ENCODE measurements around the gene C6. TPM values are rescaled to one million over a fixed set of nuclear protein-coding genes. Genes with fewer than 3 reads are reported as not detected.

Gene C6
- polyA plus RNA-seq (2013, experiment 1 of 2), result 0.01 TPM
- polyA plus RNA-seq (2013, experiment 2 of 2), result 0.05 TPM

- no peak within 1 kb of the TSS for H3K18ac ChIP-seq (ENCODE audit: low read depth in 1 of 2, low read length in 2 of 2)
- no CpG with 5 or more reads among the region's 1 CpG for WGBS
Observed at GRCh38 chr5:41213340-41213739, at the start of gene C6. Gene C6, minus strand, starts transcription at chr5:41213532. Its CDS starts 10,302 bp downstream, at chr5:41203230.

DNA sequence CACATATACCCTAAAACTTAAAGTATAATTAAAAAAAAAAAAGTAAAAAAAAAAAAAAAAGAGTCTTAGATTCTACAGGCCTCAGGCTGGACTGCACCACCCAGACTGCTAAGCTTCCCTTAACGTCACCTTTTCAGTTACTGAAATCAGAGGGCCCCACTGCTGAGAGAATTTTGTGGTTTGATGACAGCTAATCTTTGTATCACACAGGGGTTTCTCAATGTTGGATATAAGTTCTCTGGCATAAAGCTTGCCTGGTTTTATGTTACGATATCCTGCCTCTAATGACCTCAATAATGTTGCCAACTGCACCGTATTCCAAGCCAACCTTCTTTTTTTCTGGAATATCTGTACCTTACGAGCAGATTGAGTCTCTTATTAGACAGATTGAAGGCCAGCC is 43.1 kb upstream of the C6 start:
- Histone ChIP-seq H2AFZ (ENCODE audit: low read depth, low read length) (no peak overlapping the region), H3K27ac (ENCODE audit: low read length, poor library complexity, severe bottlenecking) (no peak overlapping the region), H3K9ac (ENCODE audit: low read length) (no peak overlapping the region), H3K23ac (ENCODE audit: low read length in 2 of 2) (no peak overlapping the region), H3K4me3 (ENCODE audit: insufficient read depth in 1 of 2, low read depth in 1 of 2, low read length in 2 of 2) (no peak overlapping the region), H4K91ac (ENCODE audit: low read length) (no peak overlapping the region), H3K27me3 (ENCODE audit: control insufficient read depth in 1 of 2, insufficient read depth in 1 of 2, low read length in 2 of 2) (no peaks in the 10 kb centered on the region), H2BK15ac (ENCODE audit: low read depth, poor library complexity, severe bottlenecking) (no peak overlapping the region), H4K8ac (ENCODE audit: low read length) (no peak overlapping the region), H3K9me3 (ENCODE audit: control insufficient read depth, low read length) (no peaks in the 10 kb centered on the region), H3K18ac (ENCODE audit: low read depth in 1 of 2, low read length in 2 of 2) (no peak overlapping the region), H3K4me1 (ENCODE audit: control insufficient read depth, insufficient read depth, low read depth, low read length) (no peaks in the 10 kb centered on the region), H3K4me2 (ENCODE audit: low read length, poor library complexity, severe bottlenecking) (no peak overlapping the region), H2BK120ac (ENCODE audit: low read depth, low read length) (no peak overlapping the region), H2AK5ac (ENCODE audit: low read length, severe bottlenecking) (no peak overlapping the region), H3K79me1 (replicated peaks; ENCODE audit: low read length, poor library complexity, severe bottlenecking) (no peaks in the 10 kb centered on the region), H3K36me3 (ENCODE audit: control insufficient read depth in 1 of 2, insufficient read depth in 2 of 2, low read depth in 1 of 2, low read length in 2 of 2) (no peaks in the 10 kb centered on the region), H3K4ac (ENCODE audit: low read depth in 1 of 2, low read length in 2 of 2) (no peak overlapping the region), H3K14ac (ENCODE audit: low read length in 2 of 2) (no peak overlapping the region), H2BK12ac (ENCODE audit: low read length in 2 of 2) (no peak overlapping the region), H2BK5ac (ENCODE audit: low read depth, low read length, poor library complexity, severe bottlenecking) (no peak overlapping the region)
- no peak for DNase-seq
- 83% methylated on average over 3 of the region's 4 CpGs for WGBS

More at GRCh38 chr5:41213340-41213739, at the start of gene C6:
- no peak within 1 kb of the TSS for H3K27ac ChIP-seq (ENCODE audit: low read length, poor library complexity, severe bottlenecking)
- no peak within 1 kb of the TSS for H3K23ac ChIP-seq (ENCODE audit: low read length in 2 of 2)
- no peak within 1 kb of the TSS for H2AFZ ChIP-seq (ENCODE audit: low read depth, low read length)
- no peaks in the 10 kb centered on the region for H3K27me3 ChIP-seq (ENCODE audit: control insufficient read depth in 1 of 2, insufficient read depth in 1 of 2, low read length in 2 of 2)
- H3K79me1 ChIP-seq (replicated peaks; ENCODE audit: low read length, poor library complexity, severe bottlenecking), result no peaks in the 10 kb centered on the region
- H2BK120ac ChIP-seq (ENCODE audit: low read depth, low read length), result no peak within 1 kb of the TSS
- H2BK15ac ChIP-seq (ENCODE audit: low read depth, poor library complexity, severe bottlenecking), result no peak within 1 kb of the TSS
- no peak within 1 kb of the TSS for H3K14ac ChIP-seq (ENCODE audit: low read length in 2 of 2)
- H4K8ac ChIP-seq (ENCODE audit: low read length), result no peak within 1 kb of the TSS
- H3K36me3 ChIP-seq (ENCODE audit: control insufficient read depth in 1 of 2, insufficient read depth in 2 of 2, low read depth in 1 of 2, low read length in 2 of 2), result no peaks in the 10 kb centered on the region
- no peak within 1 kb of the TSS for H3K4ac ChIP-seq (ENCODE audit: low read depth in 1 of 2, low read length in 2 of 2)
- H2BK12ac ChIP-seq (ENCODE audit: low read length in 2 of 2), result no peak within 1 kb of the TSS
- no peak within 1 kb of the TSS for H3K9ac ChIP-seq (ENCODE audit: low read length)
- no peak within 1 kb of the TSS for H4K91ac ChIP-seq (ENCODE audit: low read length)
- no peak within 1 kb of the TSS for H3K4me2 ChIP-seq (ENCODE audit: low read length, poor library complexity, severe bottlenecking)
- DNase-seq, result no peak
- no peak within 1 kb of the TSS for H2BK5ac ChIP-seq (ENCODE audit: low read depth, low read length, poor library complexity, severe bottlenecking)
- no peaks in the 10 kb centered on the region for H3K4me1 ChIP-seq (ENCODE audit: control insufficient read depth, insufficient read depth, low read depth, low read length)
- H2AK5ac ChIP-seq (ENCODE audit: low read length, severe bottlenecking), result no peak within 1 kb of the TSS
- no peaks in the 10 kb centered on the region for H3K9me3 ChIP-seq (ENCODE audit: control insufficient read depth, low read length)
- H3K4me3 ChIP-seq (ENCODE audit: insufficient read depth in 1 of 2, low read depth in 1 of 2, low read length in 2 of 2), result no peak within 1 kb of the TSS

- H3K27ac ChIP-seq (ENCODE audit: low read length, poor library complexity, severe bottlenecking), result no peak overlapping the region
- H3K79me1 ChIP-seq (replicated peaks; ENCODE audit: low read length, poor library complexity, severe bottlenecking), result no peaks in the 10 kb centered on the region
Observed at GRCh38 chr5:41253109-41253508, 39.8 kb upstream of the C6 start.

GRCh38 chr5:41252036-41252435 is 38.7 kb upstream of the C6 start:
- no peak overlapping the region for H2BK120ac ChIP-seq (ENCODE audit: low read depth, low read length)
- H3K27me3 ChIP-seq (ENCODE audit: control insufficient read depth in 1 of 2, insufficient read depth in 1 of 2, low read length in 2 of 2), result no peaks in the 10 kb centered on the region
- H2BK12ac ChIP-seq (ENCODE audit: low read length in 2 of 2), result no peak overlapping the region
- H3K18ac ChIP-seq (ENCODE audit: low read depth in 1 of 2, low read length in 2 of 2), result no peak overlapping the region
- no peaks in the 10 kb centered on the region for H3K4me1 ChIP-seq (ENCODE audit: control insufficient read depth, insufficient read depth, low read depth, low read length)
- H3K14ac ChIP-seq (ENCODE audit: low read length in 2 of 2), result no peak overlapping the region
- H3K23ac ChIP-seq (ENCODE audit: low read length in 2 of 2), result no peak overlapping the region
- no peak overlapping the region for H2AK5ac ChIP-seq (ENCODE audit: low read length, severe bottlenecking)
- no peaks in the 10 kb centered on the region for H3K79me1 ChIP-seq (replicated peaks; ENCODE audit: low read length, poor library complexity, severe bottlenecking)
- H3K9ac ChIP-seq (ENCODE audit: low read length), result no peak overlapping the region
- H3K4me2 ChIP-seq (ENCODE audit: low read length, poor library complexity, severe bottlenecking), result no peak overlapping the region
- no peak overlapping the region for H2BK15ac ChIP-seq (ENCODE audit: low read depth, poor library complexity, severe bottlenecking)
- H4K8ac ChIP-seq (ENCODE audit: low read length), result no peak overlapping the region
- no peaks in the 10 kb centered on the region for H3K36me3 ChIP-seq (ENCODE audit: control insufficient read depth in 1 of 2, insufficient read depth in 2 of 2, low read depth in 1 of 2, low read length in 2 of 2)
- no peak overlapping the region for H2AFZ ChIP-seq (ENCODE audit: low read depth, low read length)
- H3K27ac ChIP-seq (ENCODE audit: low read length, poor library complexity, severe bottlenecking), result no peak overlapping the region
- H3K9me3 ChIP-seq (ENCODE audit: control insufficient read depth, low read length), result no peaks in the 10 kb centered on the region
- H2BK5ac ChIP-seq (ENCODE audit: low read depth, low read length, poor library complexity, severe bottlenecking), result no peak overlapping the region
- H3K4ac ChIP-seq (ENCODE audit: low read depth in 1 of 2, low read length in 2 of 2), result no peak overlapping the region
- no peak for DNase-seq
- no peak overlapping the region for H3K4me3 ChIP-seq (ENCODE audit: insufficient read depth in 1 of 2, low read depth in 1 of 2, low read length in 2 of 2)
- H4K91ac ChIP-seq (ENCODE audit: low read length), result no peak overlapping the region

More at GRCh38 chr5:41253109-41253508, 39.8 kb upstream of the C6 start:
- Histone ChIP-seq H3K9me3 (ENCODE audit: control insufficient read depth, low read length) (no peaks in the 10 kb centered on the region), H3K9ac (ENCODE audit: low read length) (no peak overlapping the region), H3K18ac (ENCODE audit: low read depth in 1 of 2, low read length in 2 of 2) (no peak overlapping the region), H3K14ac (ENCODE audit: low read length in 2 of 2) (no peak overlapping the region), H4K8ac (ENCODE audit: low read length) (no peak overlapping the region), H4K91ac (ENCODE audit: low read length) (no peak overlapping the region), H3K23ac (ENCODE audit: low read length in 2 of 2) (no peak overlapping the region), H2BK120ac (ENCODE audit: low read depth, low read length) (no peak overlapping the region), H3K27me3 (ENCODE audit: control insufficient read depth in 1 of 2, insufficient read depth in 1 of 2, low read length in 2 of 2) (no peaks in the 10 kb centered on the region), H2BK5ac (ENCODE audit: low read depth, low read length, poor library complexity, severe bottlenecking) (no peak overlapping the region), H2BK15ac (ENCODE audit: low read depth, poor library complexity, severe bottlenecking) (no peak overlapping the region), H3K4me2 (ENCODE audit: low read length, poor library complexity, severe bottlenecking) (no peak overlapping the region), H3K4me3 (ENCODE audit: insufficient read depth in 1 of 2, low read depth in 1 of 2, low read length in 2 of 2) (no peak overlapping the region), H3K36me3 (ENCODE audit: control insufficient read depth in 1 of 2, insufficient read depth in 2 of 2, low read depth in 1 of 2, low read length in 2 of 2) (no peaks in the 10 kb centered on the region), H2AFZ (ENCODE audit: low read depth, low read length) (no peak overlapping the region), H3K4me1 (ENCODE audit: control insufficient read depth, insufficient read depth, low read depth, low read length) (no peaks in the 10 kb centered on the region), H2BK12ac (ENCODE audit: low read length in 2 of 2) (no peak overlapping the region), H3K4ac (ENCODE audit: low read depth in 1 of 2, low read length in 2 of 2) (no peak overlapping the region), H2AK5ac (ENCODE audit: low read length, severe bottlenecking) (no peak overlapping the region)
- no peak for DNase-seq
